ENCODE results near the gene PTPN14.
"Not testable (repeated sequence)": the region's sequence is repeated elsewhere in the genome, so short reads cannot be mapped to it uniquely, and the experiment has no call there.

The PTPN14 gene

GRCh38 chr1:214510914-214511638 is 40.3 kb downstream of the PTPN14 start:
- DNase-seq (ENCODE audit: low read depth in 2 of 2), result no peak

- DNase-seq (ENCODE audit: low read depth in 2 of 2), result no peak
These were observed 40.9 kb downstream of the PTPN14 start for GRCh38 chr1:214510477-214510876.

GRCh38 chr1:214509622-214510021 is 41.8 kb downstream of the PTPN14 start:
- DNase-seq (ENCODE audit: low read depth in 2 of 2), result not testable (repeated sequence)

- no peak for DNase-seq (ENCODE audit: low read depth in 2 of 2)
These were observed 44.4 kb downstream of the PTPN14 start for GRCh38 chr1:214506972-214507431.

GRCh38 chr1:214505134-214505533 is 46.3 kb downstream of the PTPN14 start:
- no peak for DNase-seq (ENCODE audit: low read depth in 2 of 2)

GRCh38 chr1:214504330-214504729 is 47.1 kb downstream of the PTPN14 start:
- DNase-seq (ENCODE audit: low read depth in 2 of 2), result no peak

- no peak for DNase-seq (ENCODE audit: low read depth in 2 of 2)
These were observed 47.8 kb downstream of the PTPN14 start for GRCh38 chr1:214503553-214503952.

GRCh38 chr1:214500340-214501055 is 50.9 kb downstream of the PTPN14 start:
- DNase-seq (ENCODE audit: low read depth in 2 of 2), result no peak

- no peak for DNase-seq (ENCODE audit: low read depth in 2 of 2)
These were observed 51.7 kb downstream of the PTPN14 start for GRCh38 chr1:214499732-214500131.

- DNase-seq (ENCODE audit: low read depth in 2 of 2), result no peak
These were observed 53.4 kb downstream of the PTPN14 start for GRCh38 chr1:214498021-214498420.

GRCh38 chr1:214496126-214496525 is 55.3 kb downstream of the PTPN14 start:
- no peak for DNase-seq (ENCODE audit: low read depth in 2 of 2)

GRCh38 chr1:214494706-214495105 is 56.7 kb downstream of the PTPN14 start:
- DNase-seq (ENCODE audit: low read depth in 2 of 2), result no peak

GRCh38 chr1:214494179-214494578 is 57.2 kb downstream of the PTPN14 start:
- DNase-seq (ENCODE audit: low read depth in 2 of 2), result not testable (repeated sequence)

- no peak for DNase-seq (ENCODE audit: low read depth in 2 of 2)
These were observed 58.1 kb downstream of the PTPN14 start for GRCh38 chr1:214493126-214493796.

GRCh38 chr1:214492401-214493075 is 58.9 kb downstream of the PTPN14 start:
- no peak for DNase-seq (ENCODE audit: low read depth in 2 of 2)

- no peak for DNase-seq (ENCODE audit: low read depth in 2 of 2)
These were observed 59.8 kb downstream of the PTPN14 start for GRCh38 chr1:214491468-214492146.

- no peak for DNase-seq (ENCODE audit: low read depth in 2 of 2)
These were observed 66.3 kb downstream of the PTPN14 start for GRCh38 chr1:214485151-214485550.

- DNase-seq (ENCODE audit: low read depth in 2 of 2), result not testable (repeated sequence)
These were observed 68.2 kb downstream of the PTPN14 start for GRCh38 chr1:214483180-214483579.

- not testable (repeated sequence) for DNase-seq (ENCODE audit: low read depth in 2 of 2)
These were observed 69.3 kb downstream of the PTPN14 start for GRCh38 chr1:214481983-214482634.

- no peak for DNase-seq (ENCODE audit: low read depth in 2 of 2)
These were observed 74.2 kb downstream of the PTPN14 start for GRCh38 chr1:214476986-214477870.
